Activated naive CD8-positive, alpha-beta T cell treated with anti-CD3 and anti-CD28 coated beads, Interleukin-2, amount 10 ng/mL, durations not matched to agents 7 days and 5 days (primary cell): ENCODE data around the gene OR6N2. TPM values are rescaled to one million over a fixed set of nuclear protein-coding genes. Genes with fewer than 3 reads are reported as not detected.

ENCODE experiments used
- ATAC-seq: fragments of 150-1000 bp; cut with Tn5 transposase; one replicate; pipeline ENCODE4 v1.10.0; 2021; ENCODE audit warnings: low read depth, moderate library complexity
- POLR2A ChIA-PET: fragments of 350-600 bp; sonication (Branson Sonifier 250); formaldehyde crosslinking; loops from one replicate; lab custom pipeline; 2021; ENCODE audit warnings: antibody characterized with exemption; lab: Charles Lee
- DNase-seq: peaks from one replicate; pipeline ENCODE4 v3.0.0; 2021
- H3K27ac Mint-ChIP-seq: one replicate; pipeline ENCODE4 v1.8.0; 2022; ENCODE audit warnings: mild to moderate bottlenecking, mixed read lengths
- H3K27me3 Mint-ChIP-seq: one replicate; pipeline ENCODE4 v1.8.0; 2022; ENCODE audit warnings: mild to moderate bottlenecking, moderate library complexity, mixed read lengths
- H3K36me3 Mint-ChIP-seq: one replicate; pipeline ENCODE4 v1.8.0; 2021; ENCODE audit warnings: mild to moderate bottlenecking, mixed read lengths
- H3K4me1 Mint-ChIP-seq: one replicate; pipeline ENCODE4 v1.8.0; 2021; ENCODE audit warnings: mixed read lengths
- H3K4me3 Mint-ChIP-seq: one replicate; pipeline ENCODE4 v1.8.0; 2022; ENCODE audit warnings: mild to moderate bottlenecking, moderate library complexity, mixed read lengths
- H3K9me3 Mint-ChIP-seq: one replicate; pipeline ENCODE4 v1.8.0; 2021; ENCODE audit warnings: mixed read lengths
- total RNA-seq, 2 experiments: library from RNA; stranded (reverse); gene quantifications; one replicate each; pipeline ENCODE4 v1.2.3, GENCODE V29; 2021

OR6N2 gene
- total RNA-seq, 2 experiments from 2014 or later = not detected

- no peak for ATAC-seq
- no peak overlapping the region for H3K4me3 Mint-ChIP-seq
- POLR2A ChIA-PET = no interaction called here
- H3K27me3 Mint-ChIP-seq = peaks cover 28% of the 10 kb centered on the region
- DNase-seq = no peak
- no peaks in the 10 kb centered on the region for H3K4me1 Mint-ChIP-seq
- no peaks in the 10 kb centered on the region for H3K9me3 Mint-ChIP-seq
- no peaks in the 10 kb centered on the region for H3K36me3 Mint-ChIP-seq
- no peak overlapping the region for H3K27ac Mint-ChIP-seq
These were observed 22.7 kb upstream of the OR6N2 start for GRCh38 chr1:158803678-158804077.

GRCh38 chr1:158801396-158801795 lies 20.4 kb upstream of the OR6N2 start:
- POLR2A ChIA-PET = no interaction called here
- Mint-ChIP-seq H3K36me3 (no peaks in the 10 kb centered on the region), H3K4me1 (no peaks in the 10 kb centered on the region), H3K27ac (no peak overlapping the region), H3K4me3 (no peak overlapping the region), H3K27me3 (peaks cover 25% of the 10 kb centered on the region), H3K9me3 (no peaks in the 10 kb centered on the region)
- ATAC-seq (no peak), DNase-seq (no peak)

- ATAC-seq (no peak), DNase-seq (no peak)
These were observed 19.5 kb upstream of the OR6N2 start for GRCh38 chr1:158800526-158800925.

GRCh38 chr1:158799689-158800088 lies 18.7 kb upstream of the OR6N2 start:
- no peaks in the 10 kb centered on the region for H3K4me1 Mint-ChIP-seq

More at GRCh38 chr1:158800526-158800925, 19.5 kb upstream of the OR6N2 start:
- Mint-ChIP-seq H3K36me3 (no peaks in the 10 kb centered on the region), H3K27ac (no peak overlapping the region), H3K4me1 (no peaks in the 10 kb centered on the region), H3K27me3 (peaks cover 23% of the 10 kb centered on the region), H3K9me3 (no peaks in the 10 kb centered on the region), H3K4me3 (no peak overlapping the region)
- POLR2A ChIA-PET = no interaction called here

GRCh38 chr1:158798531-158798930 lies 17.5 kb upstream of the OR6N2 start:
- Mint-ChIP-seq H3K36me3 (no peaks in the 10 kb centered on the region), H3K4me1 (no peaks in the 10 kb centered on the region), H3K27me3 (peaks cover 29% of the 10 kb centered on the region), H3K27ac (no peak overlapping the region), H3K4me3 (no peak overlapping the region), H3K9me3 (no peaks in the 10 kb centered on the region)
- DNase-seq = no peak
- ATAC-seq = no peak
- POLR2A ChIA-PET = no interaction called here

More at GRCh38 chr1:158799689-158800088, 18.7 kb upstream of the OR6N2 start:
- DNase-seq (no peak), ATAC-seq (no peak)
- H3K27ac Mint-ChIP-seq = no peak overlapping the region
- no peaks in the 10 kb centered on the region for H3K9me3 Mint-ChIP-seq
- H3K4me3 Mint-ChIP-seq = no peak overlapping the region
- POLR2A ChIA-PET = no interaction called here
- no peaks in the 10 kb centered on the region for H3K36me3 Mint-ChIP-seq
- H3K27me3 Mint-ChIP-seq = peaks cover 23% of the 10 kb centered on the region

GRCh38 chr1:158794247-158794646 lies 13.2 kb upstream of the OR6N2 start:
- Mint-ChIP-seq H3K27me3 (peaks cover 23% of the 10 kb centered on the region), H3K4me3 (no peak overlapping the region), H3K4me1 (no peaks in the 10 kb centered on the region), H3K9me3 (no peaks in the 10 kb centered on the region), H3K27ac (no peak overlapping the region), H3K36me3 (no peaks in the 10 kb centered on the region)
- ATAC-seq (no peak), DNase-seq (no peak)
- POLR2A ChIA-PET = no interaction called here

GRCh38 chr1:158793604-158794003 lies 12.6 kb upstream of the OR6N2 start:
- DNase-seq (no peak), ATAC-seq (no peak)
- H3K27ac Mint-ChIP-seq = no peak overlapping the region
- H3K9me3 Mint-ChIP-seq = no peaks in the 10 kb centered on the region
- no peaks in the 10 kb centered on the region for H3K4me1 Mint-ChIP-seq
- H3K27me3 Mint-ChIP-seq = peaks cover 23% of the 10 kb centered on the region
- H3K4me3 Mint-ChIP-seq = no peak overlapping the region
- POLR2A ChIA-PET = no interaction called here
- H3K36me3 Mint-ChIP-seq = no peaks in the 10 kb centered on the region

GRCh38 chr1:158771950-158772866 lies 8.8 kb downstream of the OR6N2 start, which contains the start of gene OR6N1:
OR6N1 (minus strand) TSS chr1:158772195; CDS start chr1:158766682, 5,513 bp downstream.
- POLR2A ChIA-PET = no interaction called here
- no peak within 1 kb of the TSS for H3K4me3 Mint-ChIP-seq
- H3K27ac Mint-ChIP-seq = no peak within 1 kb of the TSS
- H3K36me3 Mint-ChIP-seq = no peaks in the 10 kb centered on the region
- no peak for ATAC-seq
- H3K9me3 Mint-ChIP-seq = no peaks in the 10 kb centered on the region
- H3K27me3 Mint-ChIP-seq = peaks cover 7% of the 10 kb centered on the region
- no peaks in the 10 kb centered on the region for H3K4me1 Mint-ChIP-seq
- no peak for DNase-seq

- H3K4me3 Mint-ChIP-seq = no peak within 1 kb of the TSS
- DNase-seq = no peak
- no peaks in the 10 kb centered on the region for H3K36me3 Mint-ChIP-seq
- no peak within 1 kb of the TSS for H3K27ac Mint-ChIP-seq
- H3K27me3 Mint-ChIP-seq = peaks cover 2% of the 10 kb centered on the region
- H3K9me3 Mint-ChIP-seq = no peaks in the 10 kb centered on the region
- no peak for ATAC-seq
- H3K4me1 Mint-ChIP-seq = no peaks in the 10 kb centered on the region
- POLR2A ChIA-PET = no interaction called here
These were observed 26.6 kb downstream of the OR6N2 start, which contains the start of gene OR6K6 for GRCh38 chr1:158754420-158754819. OR6K6 (plus strand) TSS chr1:158754720; CDS start chr1:158754888, 168 bp downstream.

- POLR2A ChIA-PET = no interaction called here
- Mint-ChIP-seq H3K27me3 (no peaks in the 10 kb centered on the region), H3K4me1 (no peaks in the 10 kb centered on the region), H3K27ac (no peak overlapping the region), H3K9me3 (no peaks in the 10 kb centered on the region), H3K36me3 (no peaks in the 10 kb centered on the region), H3K4me3 (no peak overlapping the region)
- ATAC-seq (no peak), DNase-seq (no peak)
These were observed 28.8 kb downstream of the OR6N2 start for GRCh38 chr1:158752155-158752712.

- POLR2A ChIA-PET = no interaction called here
These were observed 45.2 kb downstream of the OR6N2 start for GRCh38 chr1:158735848-158736247.

GRCh38 chr1:158732524-158732923 lies 48.5 kb downstream of the OR6N2 start:
- no peaks in the 10 kb centered on the region for H3K36me3 Mint-ChIP-seq
- peaks cover 4% of the 10 kb centered on the region for H3K27me3 Mint-ChIP-seq
- ATAC-seq (no peak), DNase-seq (no peak)
- H3K4me3 Mint-ChIP-seq = no peak overlapping the region
- H3K4me1 Mint-ChIP-seq = no peaks in the 10 kb centered on the region
- POLR2A ChIA-PET = no interaction called here
- no peak overlapping the region for H3K27ac Mint-ChIP-seq
- no peaks in the 10 kb centered on the region for H3K9me3 Mint-ChIP-seq

More at GRCh38 chr1:158735848-158736247, 45.2 kb downstream of the OR6N2 start:
- H3K4me1 Mint-ChIP-seq = no peaks in the 10 kb centered on the region
- peaks cover 7% of the 10 kb centered on the region for H3K27me3 Mint-ChIP-seq
- H3K27ac Mint-ChIP-seq = no peak overlapping the region
- DNase-seq (no peak), ATAC-seq (no peak)
- no peaks in the 10 kb centered on the region for H3K36me3 Mint-ChIP-seq
- no peak overlapping the region for H3K4me3 Mint-ChIP-seq
- no peaks in the 10 kb centered on the region for H3K9me3 Mint-ChIP-seq

- Mint-ChIP-seq H3K27ac (no peak overlapping the region), H3K27me3 (peaks cover 2% of the 10 kb centered on the region), H3K36me3 (no peaks in the 10 kb centered on the region), H3K4me1 (no peaks in the 10 kb centered on the region), H3K4me3 (no peak overlapping the region), H3K9me3 (no peaks in the 10 kb centered on the region)
- ATAC-seq (no peak), DNase-seq (no peak)
- POLR2A ChIA-PET = no interaction called here
These were observed 49.3 kb downstream of the OR6N2 start for GRCh38 chr1:158731707-158732106.

GRCh38 chr1:158730453-158730852 lies 50.6 kb downstream of the OR6N2 start:
- no peaks in the 10 kb centered on the region for H3K9me3 Mint-ChIP-seq
- no peak for ATAC-seq
- H3K4me1 Mint-ChIP-seq = no peaks in the 10 kb centered on the region
- H3K36me3 Mint-ChIP-seq = no peaks in the 10 kb centered on the region
- DNase-seq = no peak
- peaks cover 4% of the 10 kb centered on the region for H3K27me3 Mint-ChIP-seq
- POLR2A ChIA-PET = no interaction called here
- H3K4me3 Mint-ChIP-seq = no peak overlapping the region
- H3K27ac Mint-ChIP-seq = no peak overlapping the region
